Measurements from ENCODE around the gene VSIG4.
"Not testable (repeated sequence)": the region's sequence is repeated elsewhere in the genome, so short reads cannot be mapped to it uniquely, and the experiment has no call there.

The VSIG4 gene, protein sequence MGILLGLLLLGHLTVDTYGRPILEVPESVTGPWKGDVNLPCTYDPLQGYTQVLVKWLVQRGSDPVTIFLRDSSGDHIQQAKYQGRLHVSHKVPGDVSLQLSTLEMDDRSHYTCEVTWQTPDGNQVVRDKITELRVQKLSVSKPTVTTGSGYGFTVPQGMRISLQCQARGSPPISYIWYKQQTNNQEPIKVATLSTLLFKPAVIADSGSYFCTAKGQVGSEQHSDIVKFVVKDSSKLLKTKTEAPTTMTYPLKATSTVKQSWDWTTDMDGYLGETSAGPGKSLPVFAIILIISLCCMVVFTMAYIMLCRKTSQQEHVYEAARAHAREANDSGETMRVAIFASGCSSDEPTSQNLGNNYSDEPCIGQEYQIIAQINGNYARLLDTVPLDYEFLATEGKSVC

DNA sequence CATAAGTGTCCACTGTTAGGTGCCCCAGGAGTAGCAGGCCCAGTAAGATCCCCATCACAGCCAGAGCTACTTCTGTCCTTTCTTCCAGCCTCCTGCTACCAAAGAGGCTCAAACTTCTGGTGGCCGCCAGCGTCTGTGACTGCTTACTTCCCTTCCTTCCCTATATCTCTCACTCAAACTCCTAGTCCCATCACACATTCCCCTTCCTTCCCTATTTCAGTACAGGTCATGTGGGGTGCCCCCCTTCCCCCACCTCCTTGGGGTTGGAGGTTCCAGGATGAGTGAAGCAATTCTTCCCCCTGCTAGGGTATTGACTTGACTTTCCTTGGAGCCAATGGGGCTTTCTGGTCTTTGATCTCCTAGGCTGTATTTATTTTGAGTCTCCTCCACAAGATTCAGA, at the start of gene VSIG4:
Gene VSIG4 (minus strand): TSS at position 137 of the 400 bp plus-strand sequence. CDS start 82 bp downstream, at position 55.
- DNase-seq (ENCODE audit: low spot score), result no peak

DNA sequence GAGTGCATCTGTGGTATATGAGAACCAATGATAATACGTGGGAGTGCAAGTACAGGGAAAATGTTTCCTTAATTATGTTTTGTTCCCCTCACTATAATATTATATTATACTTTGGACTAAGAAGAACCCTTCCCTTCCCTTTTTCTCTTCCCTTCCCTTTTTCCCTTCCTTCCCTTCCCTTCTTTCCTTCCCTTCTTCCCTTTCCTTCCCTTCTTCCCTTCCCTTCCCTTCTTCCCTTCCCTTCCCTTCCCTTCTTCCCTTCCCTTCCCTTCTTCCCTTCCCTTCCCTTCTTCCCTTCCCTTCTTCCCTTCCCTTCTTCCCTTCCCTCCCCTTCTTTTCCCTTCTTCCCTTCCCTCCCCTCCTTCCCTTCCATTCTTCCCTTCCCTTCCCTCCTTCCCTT, 36.9 kb upstream of the VSIG4 start:
- no peak for DNase-seq (ENCODE audit: low spot score)

GRCh38 chrX:66074920-66075879, 35.3 kb upstream of the VSIG4 start:
- no peak for DNase-seq (ENCODE audit: low spot score)

DNA sequence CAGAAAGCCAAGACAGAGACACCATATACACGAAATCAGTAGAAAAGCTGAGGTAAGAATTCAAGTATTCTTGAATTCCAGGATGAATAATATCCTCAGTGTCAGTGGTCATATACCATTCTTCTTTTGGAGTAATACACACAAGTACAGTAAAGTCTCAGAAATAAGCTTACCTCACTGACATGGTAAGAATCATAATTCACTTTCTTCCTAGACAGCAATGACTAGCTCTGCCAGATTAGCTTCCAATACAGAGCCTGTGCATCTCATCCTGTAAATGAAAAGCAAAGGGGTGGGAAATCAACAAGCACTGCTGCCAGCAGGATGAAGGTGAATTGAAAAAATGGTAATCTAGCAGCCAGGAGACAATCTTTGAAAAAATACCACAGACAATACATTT, 31.2 kb upstream of the VSIG4 start:
- DNase-seq (ENCODE audit: low spot score), result no peak

- DNase-seq (ENCODE audit: low spot score), result no peak
Observed at GRCh38 chrX:66064261-66064660, 24.4 kb upstream of the VSIG4 start.

DNA sequence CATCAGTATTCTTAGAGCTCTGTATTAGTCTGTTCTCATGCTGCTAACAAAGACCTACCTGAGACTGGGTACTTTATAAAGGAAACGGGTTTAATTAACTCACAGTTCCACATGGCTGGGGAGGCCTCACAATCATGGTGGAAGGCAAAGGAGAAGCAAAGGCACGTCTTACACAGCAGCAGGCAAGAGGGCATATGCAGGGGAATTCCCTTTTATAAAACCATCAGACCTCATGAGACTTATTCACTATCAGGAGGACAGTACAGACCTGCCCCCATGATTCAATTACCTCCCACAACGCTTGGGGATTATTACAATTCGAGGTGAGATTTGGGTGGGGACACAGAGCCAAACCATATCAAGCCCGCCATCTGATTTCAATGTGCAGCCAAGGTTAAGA, 17.1 kb upstream of the VSIG4 start:
- DNase-seq (ENCODE audit: low spot score), result not testable (repeated sequence)

GRCh38 chrX:66054978-66055377, 15.1 kb upstream of the VSIG4 start:
- DNase-seq (ENCODE audit: low spot score), result no peak

- DNase-seq (ENCODE audit: low spot score), result no peak
Observed at GRCh38 chrX:66053414-66053813, 13.5 kb upstream of the VSIG4 start.

DNA sequence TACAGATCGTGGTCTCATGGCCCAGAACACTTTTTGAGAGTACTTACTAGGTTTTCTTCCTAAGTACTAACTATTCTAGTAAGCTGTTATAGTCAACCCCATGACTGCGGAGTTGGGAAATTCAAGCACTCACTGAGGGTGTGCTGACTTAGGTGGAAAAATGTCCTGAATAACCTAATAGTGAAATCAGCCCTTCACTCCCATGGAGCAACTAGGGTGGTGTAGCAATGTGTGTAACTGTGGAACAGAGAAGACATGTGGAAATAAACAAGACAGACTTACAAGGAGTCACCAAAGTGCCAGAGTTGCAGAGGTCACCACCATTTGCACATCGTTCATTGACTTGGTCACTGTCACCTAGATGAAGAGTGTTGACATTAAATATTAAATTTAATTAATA, 12.1 kb upstream of the VSIG4 start:
- no peak for DNase-seq (ENCODE audit: low spot score)

DNA sequence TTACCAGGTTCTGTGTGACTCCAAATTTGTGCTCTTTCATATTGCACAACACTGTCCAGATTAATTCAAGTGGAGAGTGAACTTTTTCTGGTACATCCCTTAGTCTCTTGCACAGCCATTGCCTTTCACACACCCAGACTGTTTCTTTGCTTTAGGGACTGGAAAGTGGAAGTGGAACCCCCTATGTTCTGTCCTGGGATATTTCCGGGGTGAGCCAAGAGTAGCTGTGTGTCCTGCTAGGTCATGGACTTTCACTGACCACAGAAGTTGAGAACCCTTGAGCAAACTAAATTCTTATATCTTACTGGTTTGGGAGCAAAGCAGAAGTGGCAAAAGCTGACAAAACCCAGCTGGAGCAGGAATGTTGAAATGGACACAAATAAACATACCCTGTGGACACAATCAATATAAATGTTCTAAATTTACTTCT, 10.3 kb upstream of the VSIG4 start:
- DNase-seq (ENCODE audit: low spot score), result no peak

GRCh38 chrX:66049056-66049455, 9.2 kb upstream of the VSIG4 start:
- DNase-seq (ENCODE audit: low spot score), result no peak

GRCh38 chrX:66046612-66047235, 6.8 kb upstream of the VSIG4 start:
- peak; percentile 44 for DNase-seq (ENCODE audit: low spot score)

DNA sequence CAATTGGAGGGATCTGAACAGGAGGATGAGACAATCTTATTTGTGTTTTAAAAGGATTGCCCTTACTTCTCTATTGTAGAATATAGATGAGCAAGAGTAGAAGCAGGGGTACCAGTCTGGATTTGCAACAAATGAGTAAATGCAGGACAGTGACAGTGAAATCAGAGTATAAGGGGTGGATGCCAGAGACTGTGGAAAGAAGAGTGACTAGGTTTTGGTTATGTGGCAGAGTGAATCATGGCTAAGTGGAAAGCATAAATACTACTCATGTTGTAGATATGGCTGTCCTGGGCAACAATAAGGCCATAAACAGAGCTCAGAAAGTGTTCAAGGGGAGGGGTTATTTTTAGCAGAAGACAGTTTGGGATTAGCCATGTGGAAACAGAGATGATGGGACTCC, 6.0 kb upstream of the VSIG4 start:
- no peak for DNase-seq (ENCODE audit: low spot score)

DNA sequence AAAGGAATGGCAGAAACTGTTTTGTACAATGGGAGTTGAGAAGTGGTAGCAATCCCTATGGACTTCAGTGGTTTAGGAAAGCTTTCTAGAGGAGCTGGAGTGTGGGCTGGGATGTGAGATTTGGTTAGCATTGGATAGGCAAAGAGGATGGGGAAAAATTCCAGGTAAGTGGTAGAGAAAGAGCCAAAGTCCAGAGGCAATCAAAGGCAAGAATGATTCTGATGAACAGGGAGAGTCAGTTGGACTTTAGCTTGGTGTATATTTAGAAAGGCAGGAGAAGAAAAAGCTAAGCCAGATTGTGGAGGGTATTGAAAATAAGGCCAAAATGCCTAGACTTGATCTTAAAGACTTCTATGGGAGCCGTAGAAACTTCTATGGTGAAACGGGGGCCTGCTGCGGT, 3.7 kb upstream of the VSIG4 start:
- no peak for DNase-seq (ENCODE audit: low spot score)

DNA sequence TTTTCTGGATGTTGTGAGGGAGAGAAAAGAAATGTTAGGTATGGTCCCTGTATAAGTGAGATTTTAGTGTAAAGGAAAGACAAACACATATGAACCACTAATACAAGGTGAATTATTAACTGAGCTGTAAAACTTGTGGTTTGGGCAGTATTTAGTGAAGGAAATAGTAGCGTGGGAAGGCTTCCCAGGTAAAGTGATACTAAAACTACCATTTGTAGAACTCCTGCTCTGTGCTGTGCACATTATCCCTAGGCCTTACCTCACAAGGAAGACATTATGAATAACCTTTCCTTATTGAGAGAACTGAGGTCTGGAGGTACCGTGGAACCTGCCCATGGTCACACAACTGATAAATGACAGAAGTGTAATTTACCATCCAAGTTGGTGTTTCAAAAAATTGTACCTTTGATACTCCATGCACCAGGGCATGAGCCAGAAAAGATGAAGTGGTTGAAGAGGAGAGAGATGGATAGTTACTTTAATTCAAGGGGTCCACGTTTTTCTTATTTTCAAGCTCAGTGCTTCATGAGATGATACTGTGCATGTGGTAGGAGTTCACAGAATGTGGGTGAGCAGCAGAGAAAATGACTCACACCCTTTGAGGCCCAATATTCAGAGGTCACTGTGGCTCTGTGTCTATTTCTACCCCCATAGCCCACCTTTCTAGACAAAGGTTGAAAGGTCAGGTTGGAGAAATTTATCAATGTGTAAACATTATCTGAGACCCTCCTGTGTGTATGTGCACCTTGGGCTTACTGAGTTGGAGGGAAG, 2.6 kb upstream of the VSIG4 start:
- no peak for DNase-seq (ENCODE audit: low spot score)

DNA sequence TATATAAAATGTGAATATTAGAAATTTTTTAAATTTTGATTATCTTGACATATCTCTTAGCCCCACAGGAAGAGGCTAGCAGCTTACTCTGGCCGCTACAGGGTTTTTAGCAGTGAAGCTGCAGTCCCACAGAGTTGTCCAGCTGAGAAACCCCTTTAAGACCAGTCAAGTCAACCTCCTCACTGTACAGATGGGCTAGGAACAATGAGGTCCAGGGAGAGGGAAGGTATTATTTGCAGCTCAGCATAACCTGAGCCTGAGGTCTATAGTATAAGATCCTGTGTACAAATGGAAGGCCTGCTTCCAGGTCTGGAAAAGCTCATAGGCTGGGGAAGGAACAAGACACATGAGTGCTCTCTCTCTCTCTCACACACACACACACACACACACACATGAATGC, 1.8 kb downstream of the VSIG4 start:
- DNase-seq (ENCODE audit: low spot score), result no peak

DNA sequence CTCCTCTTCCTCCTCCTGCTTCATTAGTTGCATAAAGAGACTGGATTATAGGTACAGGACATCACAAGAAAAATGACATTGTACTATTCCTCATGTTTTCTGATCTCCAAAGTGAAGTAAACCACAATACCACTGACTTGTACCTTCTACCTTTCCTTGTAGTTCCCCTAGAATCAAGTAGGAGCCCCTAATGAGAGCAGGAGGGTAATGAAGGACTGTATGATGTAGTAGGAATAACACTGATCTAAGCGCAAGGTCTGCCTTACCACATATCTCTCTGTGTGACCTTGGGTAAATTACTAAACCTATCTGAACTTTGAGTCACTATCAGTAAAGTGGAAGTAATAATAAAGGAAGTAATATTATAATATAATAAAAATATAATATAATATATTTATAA, 3.6 kb downstream of the VSIG4 start:
- no peak for DNase-seq (ENCODE audit: low spot score)

DNA sequence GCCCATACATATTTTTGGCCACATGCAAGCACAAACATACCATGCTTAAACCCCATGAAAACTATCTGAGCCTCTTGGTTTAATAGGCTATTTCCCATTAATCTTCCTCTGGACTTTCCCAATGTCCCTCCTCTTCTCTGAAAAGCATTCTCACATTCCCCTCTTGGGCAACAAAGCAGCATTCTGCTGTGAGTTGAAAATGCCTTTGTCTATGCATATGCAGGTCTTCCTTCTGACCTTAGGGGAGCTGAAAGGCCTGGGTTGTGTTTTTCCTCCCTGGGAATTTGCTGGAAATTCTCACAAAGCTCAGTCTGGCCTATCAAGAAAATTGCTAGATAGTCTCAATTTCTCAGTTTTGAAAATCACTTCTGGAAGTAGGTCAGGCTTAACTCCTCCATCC, 4.2 kb downstream of the VSIG4 start:
- no peak for DNase-seq (ENCODE audit: low spot score)

DNA sequence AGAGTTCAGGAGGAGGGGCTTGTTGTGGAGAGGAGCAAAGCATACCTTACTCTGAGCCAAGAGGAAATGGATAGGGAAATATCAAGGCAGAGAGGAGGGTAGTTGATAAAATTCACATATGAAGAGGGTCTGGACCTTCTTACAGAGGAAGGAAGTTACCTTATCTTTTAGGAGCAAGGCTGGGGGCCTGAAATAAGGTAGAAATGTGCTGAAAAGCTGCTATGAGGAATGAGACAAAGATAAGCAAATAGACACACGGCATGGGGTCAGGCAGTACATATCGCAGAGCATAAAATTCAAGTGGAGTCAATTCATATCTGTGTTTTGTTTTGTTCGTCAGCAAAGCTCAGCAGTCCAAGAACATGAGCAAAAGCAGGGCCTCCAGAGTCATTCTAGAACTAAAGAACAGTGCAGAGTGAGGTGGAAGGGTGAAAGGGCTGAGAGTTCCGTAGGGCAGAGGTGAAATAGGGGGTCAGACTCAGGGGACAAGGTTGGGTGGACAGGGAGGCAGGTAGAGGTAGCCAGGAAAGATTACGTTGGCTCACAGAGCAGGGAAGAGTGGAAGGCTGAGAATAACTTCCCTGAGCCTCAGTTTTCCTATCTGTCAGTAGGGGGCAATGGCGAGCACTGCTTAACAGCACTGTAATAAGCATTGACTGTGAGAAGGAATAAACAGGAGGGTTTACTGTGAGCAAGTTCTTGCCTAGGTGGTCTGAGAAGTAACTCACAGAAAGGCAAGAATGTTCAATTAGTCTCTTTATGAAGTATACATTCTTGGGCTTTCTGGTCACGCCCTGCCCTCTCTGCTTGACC, 9.2 kb downstream of the VSIG4 start:
- DNase-seq (ENCODE audit: low spot score), result peak; percentile 45

DNA sequence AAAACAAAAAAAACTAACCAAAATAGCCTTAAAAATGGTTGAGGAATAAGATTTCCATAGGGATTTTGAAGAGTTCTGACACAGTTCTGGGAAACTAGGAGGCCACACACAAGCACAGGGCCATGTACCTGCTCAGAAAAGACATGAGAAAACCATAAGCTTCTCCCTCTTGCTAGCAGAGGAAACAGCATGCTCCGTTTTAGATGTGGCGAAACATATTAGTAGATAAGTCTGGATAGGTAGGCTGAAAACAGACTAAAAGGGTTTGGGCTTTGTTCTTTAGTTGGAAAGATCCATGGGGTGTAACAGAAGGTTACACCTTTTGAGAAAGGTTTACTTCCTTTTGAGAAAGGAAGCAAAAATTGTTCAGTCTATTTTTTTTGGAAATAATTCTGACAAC, 10.9 kb downstream of the VSIG4 start:
- DNase-seq (ENCODE audit: low spot score), result no peak

DNA sequence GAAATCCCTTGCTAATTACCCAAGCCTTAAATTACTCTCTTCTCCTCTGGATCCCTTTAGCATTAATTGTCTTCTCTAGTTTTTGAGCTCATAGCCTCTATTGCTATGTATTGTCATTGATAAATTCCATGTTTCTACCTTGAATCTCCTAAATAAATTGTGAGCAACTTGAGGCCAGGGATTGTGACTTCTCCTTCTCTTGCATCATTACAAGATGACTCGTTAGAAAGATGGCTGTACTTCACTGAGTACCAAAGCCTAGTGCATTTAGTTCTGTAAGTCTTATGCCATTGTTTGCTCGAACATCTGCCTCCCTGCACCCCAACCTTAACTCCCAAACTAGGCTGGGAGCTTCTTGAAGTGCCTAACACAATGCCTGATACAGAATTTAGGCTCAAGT, 15.3 kb downstream of the VSIG4 start:
- no peak for DNase-seq (ENCODE audit: low spot score)
